Measurements from ENCODE around the gene DTNA. TPM values are rescaled to one million over a fixed set of nuclear protein-coding genes. Genes with fewer than 3 reads are reported as not detected.

Gene DTNA
- total RNA-seq, 6 experiments from 2014 or later = 0.58 to 1.2 (median 0.98) TPM

- H3K9me3 Mint-ChIP-seq = no peaks in the 10 kb centered on the region
- TF ChIP-seq CTCF (IDR thresholded peaks at IDR 0.05) = no peak
- no peaks in the 10 kb centered on the region for H3K36me3 Mint-ChIP-seq (ENCODE audit: low read depth)
- no peaks in the 10 kb centered on the region for H3K27me3 Mint-ChIP-seq (ENCODE audit: insufficient read depth)
- no peak overlapping the region for H3K4me3 Mint-ChIP-seq
- DNase-seq = no peak
- H3K4me1 Mint-ChIP-seq (ENCODE audit: low read depth) = no peaks in the 10 kb centered on the region
- no peak overlapping the region for H3K27ac Mint-ChIP-seq
Measured at GRCh38 chr18:34840256-34840826, 130.2 kb downstream of the DTNA start.

- DNase-seq = no peak
- Mint-ChIP-seq H3K27me3 (ENCODE audit: insufficient read depth) (no peaks in the 10 kb centered on the region), H3K4me3 (no peak overlapping the region), H3K36me3 (ENCODE audit: low read depth) (no peaks in the 10 kb centered on the region), H3K27ac (no peak overlapping the region), H3K9me3 (no peaks in the 10 kb centered on the region), H3K4me1 (ENCODE audit: low read depth) (no peaks in the 10 kb centered on the region)
- no peak for TF ChIP-seq CTCF (IDR thresholded peaks at IDR 0.05)
Measured at GRCh38 chr18:34841891-34842290, 131.8 kb downstream of the DTNA start.

GRCh38 chr18:34844072-34844471 lies 134.0 kb downstream of the DTNA start:
- Mint-ChIP-seq H3K4me3 (no peak overlapping the region), H3K4me1 (ENCODE audit: low read depth) (no peaks in the 10 kb centered on the region)
- no peak for TF ChIP-seq CTCF (IDR thresholded peaks at IDR 0.05)

GRCh38 chr18:34844732-34845459 lies 134.8 kb downstream of the DTNA start:
- Mint-ChIP-seq H3K9me3 (no peaks in the 10 kb centered on the region), H3K4me1 (ENCODE audit: low read depth) (no peaks in the 10 kb centered on the region), H3K27me3 (ENCODE audit: insufficient read depth) (no peaks in the 10 kb centered on the region; the same call in 1 of the 2 replicates), H3K36me3 (ENCODE audit: low read depth) (no peaks in the 10 kb centered on the region), H3K4me3 (no peak overlapping the region), H3K27ac (no peak overlapping the region)
- TF ChIP-seq CTCF (IDR thresholded peaks at IDR 0.05) = no peak
- DNase-seq = no peak

More at GRCh38 chr18:34844072-34844471, 134.0 kb downstream of the DTNA start:
- Mint-ChIP-seq H3K27ac (no peak overlapping the region), H3K36me3 (ENCODE audit: low read depth) (no peaks in the 10 kb centered on the region), H3K9me3 (no peaks in the 10 kb centered on the region), H3K27me3 (ENCODE audit: insufficient read depth) (no peaks in the 10 kb centered on the region; the same call in 1 of the 2 replicates)
- DNase-seq = no peak

GRCh38 chr18:34847408-34847807 lies 137.3 kb downstream of the DTNA start:
- DNase-seq = no peak
- Mint-ChIP-seq H3K27me3 (ENCODE audit: insufficient read depth) (no peaks in the 10 kb centered on the region; the same call in 1 of the 2 replicates), H3K4me3 (no peak overlapping the region), H3K27ac (no peak overlapping the region), H3K36me3 (ENCODE audit: low read depth) (no peaks in the 10 kb centered on the region), H3K9me3 (no peaks in the 10 kb centered on the region), H3K4me1 (ENCODE audit: low read depth) (no peaks in the 10 kb centered on the region)
- no peak for TF ChIP-seq CTCF (IDR thresholded peaks at IDR 0.05)

Data from HFFc6 (cell line).